ENCODE measurements around the gene OPN4.

DNA sequence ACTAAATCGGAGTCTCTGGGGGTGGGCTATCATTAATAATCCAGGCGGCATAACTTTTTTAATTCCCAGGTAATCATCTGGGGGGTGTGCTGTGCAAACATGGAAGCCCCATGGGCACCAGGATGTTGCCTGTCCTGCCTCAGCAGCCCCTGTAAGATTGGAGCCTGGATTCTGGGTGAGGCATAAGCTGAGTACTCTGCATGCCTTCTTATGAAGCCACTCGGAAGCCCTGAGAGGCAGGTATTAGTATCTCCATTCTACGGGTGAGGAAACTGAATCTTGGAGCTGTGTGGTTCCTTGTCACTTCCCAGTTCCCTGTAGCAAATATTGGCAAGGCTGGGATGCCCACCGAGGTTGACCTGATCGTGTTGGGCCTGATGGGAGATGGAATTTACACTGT is 7.4 kb upstream of the OPN4 start:
- TF ChIP-seq, protein P1, sequence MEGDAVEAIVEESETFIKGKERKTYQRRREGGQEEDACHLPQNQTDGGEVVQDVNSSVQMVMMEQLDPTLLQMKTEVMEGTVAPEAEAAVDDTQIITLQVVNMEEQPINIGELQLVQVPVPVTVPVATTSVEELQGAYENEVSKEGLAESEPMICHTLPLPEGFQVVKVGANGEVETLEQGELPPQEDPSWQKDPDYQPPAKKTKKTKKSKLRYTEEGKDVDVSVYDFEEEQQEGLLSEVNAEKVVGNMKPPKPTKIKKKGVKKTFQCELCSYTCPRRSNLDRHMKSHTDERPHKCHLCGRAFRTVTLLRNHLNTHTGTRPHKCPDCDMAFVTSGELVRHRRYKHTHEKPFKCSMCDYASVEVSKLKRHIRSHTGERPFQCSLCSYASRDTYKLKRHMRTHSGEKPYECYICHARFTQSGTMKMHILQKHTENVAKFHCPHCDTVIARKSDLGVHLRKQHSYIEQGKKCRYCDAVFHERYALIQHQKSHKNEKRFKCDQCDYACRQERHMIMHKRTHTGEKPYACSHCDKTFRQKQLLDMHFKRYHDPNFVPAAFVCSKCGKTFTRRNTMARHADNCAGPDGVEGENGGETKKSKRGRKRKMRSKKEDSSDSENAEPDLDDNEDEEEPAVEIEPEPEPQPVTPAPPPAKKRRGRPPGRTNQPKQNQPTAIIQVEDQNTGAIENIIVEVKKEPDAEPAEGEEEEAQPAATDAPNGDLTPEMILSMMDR (IDR thresholded peaks at IDR 0.05), result no peak
- TF ChIP-seq POLR2A (IDR thresholded peaks at IDR 0.05), result no peak

Data from lower leg skin (tissue), 3 donors.